Mesenchymal stem cell (in vitro differentiated cells and primary cell): ENCODE results near the gene RTN3.

ENCODE experiments used
- DNase-seq: peaks from one replicate; pipeline ENCODE4 v3.0.0-alpha.2; 2013
- H2AFZ ChIP-seq: one replicate; pipeline ENCODE4 v1.6.1; 2013; ENCODE audit warnings: low read depth, mild to moderate bottlenecking, control low read depth, inconsistent platforms, low read length, moderate library complexity
- H2AK5ac ChIP-seq: 2 replicates; pipeline ENCODE4 v1.6.1; 2013; ENCODE audit warnings: low read length, moderate library complexity, mild to moderate bottlenecking, inconsistent platforms; ENCODE audit not compliant: severe bottlenecking
- H2BK120ac ChIP-seq: one replicate; pipeline ENCODE4 v1.6.1; 2013; ENCODE audit warnings: low read depth, mild to moderate bottlenecking, inconsistent platforms, low read length, moderate library complexity
- H2BK12ac ChIP-seq, 2 experiments: one replicate each; pipeline ENCODE4 v1.6.1; 2013; ENCODE audit warnings: inconsistent platforms in 2 of 2, low read length in 2 of 2, mild to moderate bottlenecking in 2 of 2, moderate library complexity in 2 of 2, control low read depth in 1 of 2
- H2BK15ac ChIP-seq: one replicate; pipeline ENCODE4 v1.6.1; 2013; ENCODE audit warnings: mild to moderate bottlenecking, low read depth, inconsistent platforms; ENCODE audit not compliant: poor library complexity, severe bottlenecking
- H2BK5ac ChIP-seq: 2 replicates; pipeline ENCODE4 v1.6.1; 2013; ENCODE audit warnings: low read depth, mild to moderate bottlenecking, low read length, control low read depth, inconsistent platforms; ENCODE audit not compliant: poor library complexity, severe bottlenecking
- H3K14ac ChIP-seq, 2 experiments: one replicate each; pipeline ENCODE4 v1.6.1; 2013; ENCODE audit warnings: inconsistent platforms in 2 of 2, low read length in 2 of 2, control low read depth in 1 of 2, mild to moderate bottlenecking in 1 of 2, moderate library complexity in 1 of 2
- H3K18ac ChIP-seq, 2 experiments: one replicate each; pipeline ENCODE4 v1.6.1; 2013; ENCODE audit warnings: inconsistent platforms in 2 of 2, low read length in 2 of 2, control low read depth in 1 of 2, low read depth in 1 of 2, mild to moderate bottlenecking in 1 of 2
- H3K23ac ChIP-seq, 2 experiments: one replicate each; pipeline ENCODE4 v1.6.1; 2013; ENCODE audit warnings: inconsistent platforms in 2 of 2, low read length in 2 of 2, mild to moderate bottlenecking in 2 of 2, moderate library complexity in 2 of 2, control low read depth in 1 of 2
- H3K27ac ChIP-seq: 2 replicates; pipeline ENCODE4 v1.5.1; 2013; ENCODE audit warnings: mild to moderate bottlenecking, moderate library complexity, low read length, control low read depth, inconsistent platforms; ENCODE audit not compliant: poor library complexity, severe bottlenecking
- H3K27me3 ChIP-seq, 2 experiments: 2 replicates each; pipeline versions ENCODE4 v1.6.1 to v1.7.0; 2013; ENCODE audit warnings: low read length in 2 of 2, mild to moderate bottlenecking in 2 of 2, moderate library complexity in 2 of 2, control low read depth in 1 of 2, inconsistent platforms in 1 of 2; ENCODE audit not compliant: control insufficient read depth in 1 of 2, insufficient read depth in 1 of 2
- H3K36me3 ChIP-seq, 2 experiments: 2 replicates each; pipeline versions ENCODE4 v1.6.1 to v1.7.0; 2013; ENCODE audit warnings: low read length in 2 of 2, control low read depth in 1 of 2, inconsistent platforms in 1 of 2, low read depth in 1 of 2, mild to moderate bottlenecking in 1 of 2; ENCODE audit not compliant: insufficient read depth in 2 of 2, control insufficient read depth in 1 of 2
- H3K4ac ChIP-seq, 2 experiments: one replicate each; pipeline ENCODE4 v1.6.1; 2013; ENCODE audit warnings: inconsistent platforms in 2 of 2, low read length in 2 of 2, mild to moderate bottlenecking in 2 of 2, moderate library complexity in 2 of 2, control low read depth in 1 of 2, low read depth in 1 of 2
- H3K4me1 ChIP-seq: 2 replicates; pipeline ENCODE4 v1.6.1; 2013; ENCODE audit warnings: low read depth, low read length, control low read depth; ENCODE audit not compliant: control insufficient read depth, insufficient read depth
- H3K4me2 ChIP-seq: 2 replicates; pipeline ENCODE4 v1.6.1; 2013; ENCODE audit warnings: low read length, mild to moderate bottlenecking, inconsistent platforms; ENCODE audit not compliant: poor library complexity, severe bottlenecking
- H3K4me3 ChIP-seq, 2 experiments: 2 replicates each; pipeline versions ENCODE4 v1.5.1 to v1.7.0; 2013; ENCODE audit warnings: low read length in 2 of 2, mild to moderate bottlenecking in 2 of 2, control low read depth in 1 of 2, low read depth in 1 of 2; ENCODE audit not compliant: insufficient read depth in 1 of 2
- H3K79me1 ChIP-seq: replicated peaks from 2 replicates; pipeline ENCODE4 v1.6.1; 2013; ENCODE audit warnings: mild to moderate bottlenecking, control low read depth, low read length, inconsistent platforms; ENCODE audit not compliant: poor library complexity, severe bottlenecking
- H3K9ac ChIP-seq: 2 replicates; pipeline ENCODE4 v1.7.0; 2013; ENCODE audit warnings: mild to moderate bottlenecking, low read length, moderate library complexity
- H3K9me3 ChIP-seq: 2 replicates; pipeline ENCODE4 v1.7.0; 2013; ENCODE audit warnings: mild to moderate bottlenecking, low read length; ENCODE audit not compliant: control insufficient read depth
- H4K8ac ChIP-seq: one replicate; pipeline ENCODE4 v1.6.1; 2013; ENCODE audit warnings: inconsistent platforms, mild to moderate bottlenecking, low read length, moderate library complexity
- H4K91ac ChIP-seq: one replicate; pipeline ENCODE4 v1.6.1; 2013; ENCODE audit warnings: mild to moderate bottlenecking, low read length, inconsistent platforms
- WGBS: methylation state at CpG from one replicate; pipeline ENCODE4 v1.1.7; 2013; ENCODE audit warnings: mixed read lengths; 5-methylcytosine and 5-hydroxymethylcytosine counted together

RTN3 gene

GRCh38 chr11:63756919-63757761 lies 75.8 kb downstream of the RTN3 start:
- no peak overlapping the region for H3K4me2 ChIP-seq
- H3K36me3 ChIP-seq, result peaks cover 15 to 75% of the 10 kb centered on the region in 2 experiments
- H3K23ac ChIP-seq, result no peak overlapping the region
- H2AK5ac ChIP-seq, result no peak overlapping the region
- no peak overlapping the region for H2BK120ac ChIP-seq
- H2BK5ac ChIP-seq, result no peak overlapping the region
- no peak overlapping the region for H3K18ac ChIP-seq
- no peak overlapping the region for H3K9ac ChIP-seq
- no peak overlapping the region for H4K8ac ChIP-seq
- H3K27me3 ChIP-seq, result no peaks in the 10 kb centered on the region
- no peak overlapping the region for H3K27ac ChIP-seq
- H3K4me3 ChIP-seq, result no peak overlapping the region
- peaks cover 12% of the 10 kb centered on the region for H3K79me1 ChIP-seq
- no peak overlapping the region for H2AFZ ChIP-seq
- WGBS, result 93% methylated on average over 3 of the region's 5 CpGs
- H3K4ac ChIP-seq, result no peak overlapping the region
- H4K91ac ChIP-seq, result no peak overlapping the region
- no peak for DNase-seq
- no peak overlapping the region for H3K14ac ChIP-seq
- H3K9me3 ChIP-seq, result no peaks in the 10 kb centered on the region
- no peak overlapping the region for H2BK15ac ChIP-seq
- no peak overlapping the region for H2BK12ac ChIP-seq
- peaks cover 8% of the 10 kb centered on the region for H3K4me1 ChIP-seq

- WGBS, result 92% methylated on average over 5 of the region's 5 CpGs
Observed at GRCh38 chr11:63760487-63761079, 79.3 kb downstream of the RTN3 start.

GRCh38 chr11:63761188-63761587 lies 79.9 kb downstream of the RTN3 start:
- no peak for DNase-seq
- H3K27me3 ChIP-seq, result no peaks in the 10 kb centered on the region
- WGBS, result 64% methylated on average over 10 of the region's 10 CpGs
- peaks cover 52 to 53% of the 10 kb centered on the region in 2 experiments for H3K36me3 ChIP-seq
- no peak overlapping the region for H3K4me2 ChIP-seq
- H2AFZ ChIP-seq, result no peak overlapping the region
- H3K4ac ChIP-seq, result no peak overlapping the region
- no peak overlapping the region for H2BK5ac ChIP-seq
- H3K9me3 ChIP-seq, result no peaks in the 10 kb centered on the region
- no peak overlapping the region for H2BK120ac ChIP-seq
- H3K9ac ChIP-seq, result no peak overlapping the region
- H3K23ac ChIP-seq, result peak overlapping the region in 1 of 2 experiments; percentile 3
- H2BK12ac ChIP-seq, result peak overlapping the region in 1 of 2 experiments; percentile 29
- H3K18ac ChIP-seq, result no peak overlapping the region
- peaks cover 20% of the 10 kb centered on the region for H3K79me1 ChIP-seq
- H3K4me1 ChIP-seq, result peaks cover 44% of the 10 kb centered on the region
- H3K14ac ChIP-seq, result no peak overlapping the region
- no peak overlapping the region for H3K27ac ChIP-seq
- no peak overlapping the region for H2BK15ac ChIP-seq
- H3K4me3 ChIP-seq, result no peak overlapping the region
- H4K8ac ChIP-seq, result no peak overlapping the region
- no peak overlapping the region for H2AK5ac ChIP-seq
- H4K91ac ChIP-seq, result no peak overlapping the region

More at GRCh38 chr11:63760487-63761079, 79.3 kb downstream of the RTN3 start:
- Histone ChIP-seq H3K79me1 (peaks cover 20% of the 10 kb centered on the region), H2BK15ac (no peak overlapping the region), H4K91ac (no peak overlapping the region), H4K8ac (no peak overlapping the region), H3K27me3 (no peaks in the 10 kb centered on the region), H2BK120ac (no peak overlapping the region), H3K9me3 (no peaks in the 10 kb centered on the region), H3K36me3 (peaks cover 48 to 56% of the 10 kb centered on the region in 2 experiments), H3K27ac (no peak overlapping the region), H2AK5ac (no peak overlapping the region), H3K4me3 (no peak overlapping the region), H3K23ac (no peak overlapping the region), H3K9ac (no peak overlapping the region), H2AFZ (no peak overlapping the region), H3K4me1 (peaks cover 38% of the 10 kb centered on the region), H2BK12ac (no peak overlapping the region), H3K18ac (no peak overlapping the region), H3K4me2 (no peak overlapping the region), H3K14ac (no peak overlapping the region), H3K4ac (no peak overlapping the region), H2BK5ac (no peak overlapping the region)
- no peak for DNase-seq

- H2AFZ ChIP-seq, result no peak overlapping the region
- 59% methylated on average over 33 of the region's 34 CpGs for WGBS
Observed at GRCh38 chr11:63761931-63762653, 80.8 kb downstream of the RTN3 start.

More at GRCh38 chr11:63761931-63762653, 80.8 kb downstream of the RTN3 start:
- no peaks in the 10 kb centered on the region for H3K27me3 ChIP-seq
- H3K9ac ChIP-seq, result peak overlapping the region; percentile 57
- no peaks in the 10 kb centered on the region for H3K9me3 ChIP-seq
- H3K36me3 ChIP-seq, result peaks cover 44 to 53% of the 10 kb centered on the region in 2 experiments
- H3K27ac ChIP-seq, result no peak overlapping the region
- peak overlapping the region; percentile 68 for H3K4me2 ChIP-seq
- peak overlapping the region in 1 of 2 experiments; percentile 63 for H3K4me3 ChIP-seq
- H3K4me1 ChIP-seq, result peaks cover 53% of the 10 kb centered on the region
- H4K91ac ChIP-seq, result peak overlapping the region; percentile 50
- peak overlapping the region; percentile 69 for H2BK15ac ChIP-seq
- H3K14ac ChIP-seq, result no peak overlapping the region
- no peak overlapping the region for H3K23ac ChIP-seq
- peak; percentile 31 for DNase-seq
- peak overlapping the region; percentile 70 for H4K8ac ChIP-seq
- H2BK120ac ChIP-seq, result peak overlapping the region; percentile 49
- peak overlapping the region in 1 of 2 experiments; percentile 64 for H3K4ac ChIP-seq
- no peak overlapping the region for H3K18ac ChIP-seq
- no peak overlapping the region for H2AK5ac ChIP-seq
- H2BK12ac ChIP-seq, result peak overlapping the region in 1 of 2 experiments; percentile 26
- H2BK5ac ChIP-seq, result no peak overlapping the region
- peaks cover 24% of the 10 kb centered on the region for H3K79me1 ChIP-seq
